ENCODE results near the gene ALPP.
"Not testable (repeated sequence)": the region's sequence is repeated elsewhere in the genome, so short reads cannot be mapped to it uniquely, and the experiment has no call there.

The ALPP gene

GRCh38 chr2:232379610-232380590 is 1.3 kb downstream of the ALPP start:
- in situ Hi-C loops (cut with HindIII; ENCODE audit: low sequenced_read_pairs), result not testable (repeated sequence)

DNA sequence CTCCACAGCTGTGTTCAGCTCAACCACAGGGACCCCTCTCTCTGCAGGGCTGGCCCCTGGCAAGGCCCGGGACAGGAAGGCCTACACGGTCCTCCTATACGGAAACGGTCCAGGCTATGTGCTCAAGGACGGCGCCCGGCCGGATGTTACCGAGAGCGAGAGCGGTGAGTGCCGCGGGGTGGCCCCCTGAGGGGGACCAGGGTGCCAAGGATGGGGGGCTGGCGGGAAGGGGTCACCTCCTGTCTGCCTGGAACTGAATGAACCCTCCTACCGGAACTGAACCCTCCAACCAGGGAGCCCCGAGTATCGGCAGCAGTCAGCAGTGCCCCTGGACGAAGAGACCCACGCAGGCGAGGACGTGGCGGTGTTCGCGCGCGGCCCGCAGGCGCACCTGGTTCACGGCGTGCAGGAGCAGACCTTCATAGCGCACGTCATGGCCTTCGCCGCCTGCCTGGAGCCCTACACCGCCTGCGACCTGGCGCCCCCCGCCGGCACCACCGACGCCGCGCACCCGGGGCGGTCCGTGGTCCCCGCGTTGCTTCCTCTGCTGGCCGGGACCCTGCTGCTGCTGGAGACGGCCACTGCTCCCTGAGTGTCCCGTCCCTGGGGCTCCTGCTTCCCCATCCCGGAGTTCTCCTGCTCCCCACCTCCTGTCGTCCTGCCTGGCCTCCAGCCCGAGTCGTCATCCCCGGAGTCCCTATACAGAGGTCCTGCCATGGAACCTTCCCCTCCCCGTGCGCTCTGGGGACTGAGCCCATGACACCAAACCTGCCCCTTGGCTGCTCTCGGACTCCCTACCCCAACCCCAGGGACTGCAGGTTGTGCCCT is 2.9 kb downstream of the ALPP start:
- in situ Hi-C loops (cut with HindIII; ENCODE audit: low sequenced_read_pairs), result not testable (repeated sequence)

DNA sequence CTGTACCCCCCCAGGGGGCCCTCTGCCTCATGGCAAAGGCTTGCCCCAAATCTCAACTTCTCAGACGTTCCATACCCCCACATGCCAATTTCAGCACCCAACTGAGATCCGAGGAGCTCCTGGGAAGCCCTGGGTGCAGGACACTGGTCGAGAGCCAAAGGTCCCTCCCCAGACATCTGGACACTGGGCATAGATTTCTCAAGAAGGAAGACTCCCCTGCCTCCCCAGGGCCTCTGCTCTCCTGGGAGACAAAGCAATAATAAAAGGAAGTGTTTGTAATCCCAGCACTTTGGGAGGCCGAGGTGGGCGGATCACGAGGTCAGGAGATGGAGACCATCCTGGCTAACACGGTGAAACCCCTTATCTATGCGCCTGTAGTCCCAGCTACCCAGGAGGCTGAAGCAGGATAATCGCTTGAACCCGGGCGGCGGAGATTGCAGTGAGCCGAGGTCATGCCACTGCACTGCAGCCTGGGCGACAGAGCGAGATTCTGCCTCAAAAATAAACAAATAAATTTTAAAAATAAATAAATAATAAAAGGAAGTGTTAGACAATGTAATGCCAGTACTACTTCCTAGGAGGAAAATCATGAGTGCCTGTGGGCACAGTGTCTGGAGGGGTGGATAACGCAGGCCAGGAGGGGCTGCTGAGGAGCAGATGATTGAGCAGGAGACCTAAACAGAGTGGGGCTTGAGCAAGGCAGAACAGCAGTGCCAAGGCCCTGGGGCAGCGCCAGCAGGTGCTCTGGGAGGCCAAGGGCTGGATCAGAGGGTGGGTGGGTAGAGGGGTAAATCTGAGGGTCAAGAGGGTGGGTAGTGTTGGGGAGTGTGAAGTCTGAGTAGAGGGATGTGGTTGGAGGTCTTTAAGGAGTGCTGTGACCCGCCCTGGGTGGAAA is 4.0 kb downstream of the ALPP start:
- in situ Hi-C loops (cut with HindIII; ENCODE audit: low sequenced_read_pairs), result no loop called here

DNA sequence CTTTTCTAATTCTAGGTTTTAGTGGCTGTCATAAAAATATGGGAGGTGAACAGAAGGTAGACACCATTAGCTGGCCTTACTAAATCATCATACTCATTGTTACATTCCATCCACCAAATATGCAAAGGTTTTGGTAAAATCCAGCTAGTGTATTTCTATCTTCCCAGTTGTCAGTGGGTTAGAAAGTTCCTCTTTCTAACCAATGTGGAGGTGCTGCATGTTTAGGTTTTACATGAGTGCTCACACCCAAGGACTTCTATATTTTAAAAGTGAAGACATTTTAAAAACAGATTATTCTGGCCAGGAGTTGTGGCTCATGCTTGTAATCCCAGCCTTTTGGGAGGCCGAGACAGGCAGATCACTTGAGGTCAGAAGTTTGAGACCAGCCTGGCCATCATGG is 5.9 kb downstream of the ALPP start:
- in situ Hi-C loops (cut with HindIII; ENCODE audit: low sequenced_read_pairs), result no loop called here

- in situ Hi-C loops (cut with HindIII; ENCODE audit: low sequenced_read_pairs), result loop anchor here (5.0 kb wide), 1 partner anchor 98 kb away; no protein-coding TSS in a partner anchor
Measured at GRCh38 chr2:232385058-232385457, 6.5 kb downstream of the ALPP start.

DNA sequence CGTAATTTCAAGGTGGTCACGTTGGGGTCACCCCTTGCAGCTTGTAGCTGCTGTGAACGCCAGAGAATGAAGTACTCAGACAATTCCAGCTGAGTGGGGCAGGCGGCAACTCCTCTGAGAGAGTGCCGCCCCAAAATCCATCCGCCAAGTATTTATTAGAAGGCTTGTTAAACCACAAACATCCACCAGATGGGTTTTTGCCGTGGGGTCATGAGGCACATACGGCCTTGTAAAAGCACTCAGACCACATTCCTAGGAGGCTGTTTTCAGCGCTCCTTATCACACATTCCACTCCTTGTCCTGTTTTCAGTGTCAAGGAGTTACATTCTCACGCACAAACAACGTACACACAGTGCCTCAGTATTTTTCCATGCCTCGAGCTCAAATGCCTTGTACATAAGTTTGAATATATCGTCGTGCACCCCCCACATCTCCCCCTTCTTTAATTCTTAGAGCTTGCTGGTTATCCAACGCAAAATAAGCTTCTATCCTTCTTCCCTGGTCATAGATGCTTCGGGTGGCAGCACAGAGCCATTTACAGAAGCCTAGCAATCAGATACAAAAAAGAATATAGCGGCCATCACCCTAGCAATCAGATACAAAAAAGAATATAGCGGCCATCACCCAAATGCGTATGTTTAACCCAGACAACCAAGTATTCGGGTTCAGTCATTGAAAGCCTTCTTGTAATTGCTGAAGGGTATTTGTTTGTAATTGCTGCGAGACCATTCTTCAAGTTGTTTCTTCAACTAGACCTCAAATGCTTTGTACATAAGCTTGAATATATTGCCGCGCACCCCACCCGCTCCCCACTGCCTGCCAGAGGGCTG is 7.3 kb downstream of the ALPP start:
- in situ Hi-C loops (cut with HindIII; ENCODE audit: low sequenced_read_pairs), result loop anchor here (5.0 kb wide), 1 partner anchor 99 kb away; no protein-coding TSS in a partner anchor

DNA sequence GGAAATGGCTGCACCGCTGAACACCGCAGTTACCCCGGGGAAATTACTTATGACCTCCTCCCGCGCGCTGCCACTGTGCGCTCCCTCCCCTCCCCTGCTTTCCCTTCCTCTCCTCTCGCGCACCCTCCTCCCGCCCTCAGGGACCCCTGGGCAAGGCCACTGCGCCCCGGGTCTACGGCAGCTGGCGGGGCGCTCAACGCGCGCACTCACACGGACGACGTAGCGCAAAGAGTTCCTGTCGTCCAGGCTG is 7.9 kb downstream of the ALPP start:
- in situ Hi-C loops (cut with HindIII; ENCODE audit: low sequenced_read_pairs), result loop anchor here (5.0 kb wide), 1 partner anchor 99 kb away; no protein-coding TSS in a partner anchor

- in situ Hi-C loops (cut with HindIII; ENCODE audit: low sequenced_read_pairs), result loop anchor here (5.0 kb wide), 1 partner anchor 100 kb away; no protein-coding TSS in a partner anchor
Measured at GRCh38 chr2:232386740-232387450, 8.3 kb downstream of the ALPP start.

DNA sequence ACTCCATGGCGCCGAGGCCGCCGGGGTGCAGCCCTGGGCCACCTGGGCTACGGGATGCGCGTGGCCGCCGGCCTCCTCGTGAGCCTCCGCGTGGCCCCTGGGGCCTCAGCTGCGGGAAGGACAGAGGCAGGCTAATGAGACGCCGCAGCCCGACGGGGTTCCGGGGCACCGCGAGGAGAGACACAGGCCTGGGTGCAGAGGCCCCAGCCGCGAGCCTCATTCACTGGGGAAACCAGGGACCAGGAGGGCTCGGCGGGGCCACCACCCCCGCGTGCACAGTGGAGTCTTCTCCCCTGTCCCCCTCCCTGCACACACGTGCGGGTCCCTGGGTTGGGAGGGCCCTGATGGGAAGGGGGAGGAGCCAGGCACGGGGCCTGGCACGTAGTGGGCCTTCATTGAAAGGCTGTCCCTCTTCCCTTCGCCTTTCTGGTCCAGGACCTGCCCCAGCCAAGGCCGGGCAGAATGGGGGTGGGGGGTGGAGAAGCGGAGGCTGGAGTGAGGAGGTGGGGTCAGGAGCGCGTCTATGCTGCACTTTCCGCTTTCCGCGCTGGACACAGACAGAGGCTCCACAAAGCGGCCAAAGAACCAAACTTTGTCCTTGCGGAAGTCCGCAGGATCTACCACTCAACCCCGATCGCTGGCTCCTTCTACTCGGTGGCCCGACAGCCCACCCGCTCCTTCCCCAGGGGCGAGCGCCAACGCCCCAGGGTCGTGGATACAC is 9.1 kb downstream of the ALPP start:
- in situ Hi-C loops (cut with HindIII; ENCODE audit: low sequenced_read_pairs), result loop anchor here (5.0 kb wide), 1 partner anchor 100 kb away; no protein-coding TSS in a partner anchor

GRCh38 chr2:232388324-232388891 is 9.9 kb downstream of the ALPP start:
- in situ Hi-C loops (cut with HindIII; ENCODE audit: low sequenced_read_pairs), result loop anchor here (5.0 kb wide), 1 partner anchor 101 kb away; no protein-coding TSS in a partner anchor

DNA sequence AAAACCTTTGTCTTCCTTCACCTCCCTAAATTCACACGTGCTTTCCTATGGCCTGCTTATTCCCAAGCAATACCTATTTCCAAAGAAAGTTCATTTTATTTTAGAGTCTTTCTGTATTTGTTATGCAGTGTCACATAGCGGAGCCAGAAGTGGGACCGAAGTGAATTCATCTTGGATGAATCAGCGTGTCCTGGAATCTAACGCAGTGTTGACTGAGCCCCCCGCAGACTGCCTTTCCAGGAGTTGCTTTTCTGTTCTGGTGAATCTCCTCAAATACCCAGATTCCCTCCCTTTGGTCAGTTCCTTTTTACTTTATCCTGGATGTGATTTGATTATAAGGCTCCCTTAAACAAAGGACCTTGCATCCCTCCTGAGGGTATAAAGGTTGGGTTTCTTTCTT is 10.8 kb downstream of the ALPP start:
- in situ Hi-C loops (cut with HindIII; ENCODE audit: low sequenced_read_pairs), result loop anchor here (5.0 kb wide), 1 partner anchor 102 kb away; no protein-coding TSS in a partner anchor

GRCh38 chr2:232390661-232391060 is 12.1 kb downstream of the ALPP start:
- in situ Hi-C loops (cut with HindIII; ENCODE audit: low sequenced_read_pairs), result no loop called here

DNA sequence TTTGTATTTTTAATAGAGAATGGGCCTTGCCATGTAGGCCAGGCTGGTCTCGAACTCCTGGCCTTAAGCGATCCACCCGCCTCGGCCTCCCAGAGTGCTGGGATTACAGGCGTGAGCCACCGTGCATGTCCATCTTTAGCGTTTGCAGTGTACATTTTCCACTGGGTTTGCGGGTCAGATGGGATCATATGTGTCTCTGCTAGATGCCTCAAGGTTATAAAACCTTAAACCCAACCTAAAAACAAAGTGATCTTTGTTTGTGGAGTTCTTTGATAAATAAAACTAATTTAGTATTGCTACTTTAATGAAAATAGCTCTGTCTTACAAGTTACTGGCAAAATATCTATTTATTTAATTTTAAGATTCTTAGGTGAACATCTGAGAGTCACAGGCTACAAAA is 15.0 kb downstream of the ALPP start:
- in situ Hi-C loops (cut with HindIII; ENCODE audit: low sequenced_read_pairs), result no loop called here

DNA sequence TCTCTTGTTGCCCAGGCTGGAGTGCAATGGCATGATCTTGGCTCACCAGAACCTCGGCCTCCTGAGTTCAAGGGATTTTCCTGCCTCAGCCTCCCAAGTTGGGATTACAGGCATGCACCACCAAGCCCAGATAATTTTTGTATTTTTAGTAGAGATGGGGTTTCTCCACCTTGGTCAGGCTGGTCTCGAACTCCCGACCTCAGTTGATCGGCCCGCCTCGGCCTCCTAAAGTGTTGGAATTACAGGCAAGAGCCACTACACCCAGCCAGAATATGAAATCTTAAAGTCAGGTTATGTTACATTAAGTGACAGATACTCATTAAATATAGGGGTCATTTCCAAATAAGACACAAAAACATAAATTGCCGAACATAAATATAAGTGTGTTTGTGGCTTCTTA is 15.9 kb downstream of the ALPP start:
- in situ Hi-C loops (cut with HindIII; ENCODE audit: low sequenced_read_pairs), result not testable (repeated sequence)

- in situ Hi-C loops (cut with HindIII; ENCODE audit: low sequenced_read_pairs), result no loop called here
Measured at GRCh38 chr2:232395586-232395985, 17.0 kb downstream of the ALPP start.

- in situ Hi-C loops (cut with HindIII; ENCODE audit: low sequenced_read_pairs), result no loop called here
Measured at GRCh38 chr2:232396683-232397082, 18.1 kb downstream of the ALPP start.

- in situ Hi-C loops (cut with HindIII; ENCODE audit: low sequenced_read_pairs), result no loop called here
Measured at GRCh38 chr2:232398293-232399034, 19.9 kb downstream of the ALPP start.

Measured in endothelial cell of hepatic sinusoid (primary cell).